Ascending aorta (tissue), 2 donors: ENCODE measurements around the gene POLR2I. TPM values are rescaled to one million over a fixed set of nuclear protein-coding genes. Genes with fewer than 3 reads are reported as not detected.

Experiments used
- DNase-seq, 2 donors: peaks; one replicate each; pipeline ENCODE4 v3.0.0-alpha.2; 2019; ENCODE audit warnings: low spot score in 2 of 2
- H3K27ac ChIP-seq, 2 donors: fragments of 200-600 bp; sonication (generic); one replicate each; pipeline ENCODE4 v1.5.1; 2016 to 2017; ENCODE audit warnings: mild to moderate bottlenecking in 1 of 2
- H3K27me3 ChIP-seq: fragments of 200-600 bp; sonication (generic); one replicate; pipeline ENCODE4 v1.5.1; 2017
- H3K36me3 ChIP-seq, 2 donors: fragments of 200-600 bp; sonication (generic); one replicate each; pipeline ENCODE4 v1.5.1; 2016
- H3K4me1 ChIP-seq, 2 donors: fragments of 200-600 bp; sonication (generic); one replicate each; pipeline ENCODE4 v1.5.1; 2016 to 2017; ENCODE audit warnings: mild to moderate bottlenecking in 1 of 2
- H3K4me3 ChIP-seq, 2 donors: fragments of 200-600 bp; sonication (generic); one replicate each; pipeline ENCODE4 v1.5.1; 2016 to 2017; ENCODE audit warnings: mild to moderate bottlenecking in 1 of 2
- H3K9me3 ChIP-seq, 2 donors: fragments of 200-600 bp; sonication (generic); one replicate each; pipeline ENCODE4 v1.5.1; 2016
- intact Hi-C: fragments of 100-400 bp; cut with DNase I; formaldehyde crosslinking; loops from one replicate; pipeline ENCODE4 v1.15.1; 2023
- total RNA-seq: library from RNA; depleted of rRNA; stranded (reverse); fragments of >200 nt; gene quantifications from one replicate; pipeline ENCODE4 v1.1.0, GENCODE V29; 2016
- TF ChIP-seq, protein P1 (sequence below), 3 experiments: fragments of 200-600 bp in 2 of 3; fragments of 450-650 bp in 1 of 3; sonication (generic) in 2 of 3; IDR thresholded peaks; one replicate each; pipeline ENCODE4 v1.5.1; 2016 to 2019; ENCODE audit warnings: antibody characterized with exemption in 3 of 3, mild to moderate bottlenecking in 1 of 3, moderate library complexity in 1 of 3

POLR2I gene
- total RNA-seq, 1 donor from 2014 or later: 21.0 TPM

DNA sequence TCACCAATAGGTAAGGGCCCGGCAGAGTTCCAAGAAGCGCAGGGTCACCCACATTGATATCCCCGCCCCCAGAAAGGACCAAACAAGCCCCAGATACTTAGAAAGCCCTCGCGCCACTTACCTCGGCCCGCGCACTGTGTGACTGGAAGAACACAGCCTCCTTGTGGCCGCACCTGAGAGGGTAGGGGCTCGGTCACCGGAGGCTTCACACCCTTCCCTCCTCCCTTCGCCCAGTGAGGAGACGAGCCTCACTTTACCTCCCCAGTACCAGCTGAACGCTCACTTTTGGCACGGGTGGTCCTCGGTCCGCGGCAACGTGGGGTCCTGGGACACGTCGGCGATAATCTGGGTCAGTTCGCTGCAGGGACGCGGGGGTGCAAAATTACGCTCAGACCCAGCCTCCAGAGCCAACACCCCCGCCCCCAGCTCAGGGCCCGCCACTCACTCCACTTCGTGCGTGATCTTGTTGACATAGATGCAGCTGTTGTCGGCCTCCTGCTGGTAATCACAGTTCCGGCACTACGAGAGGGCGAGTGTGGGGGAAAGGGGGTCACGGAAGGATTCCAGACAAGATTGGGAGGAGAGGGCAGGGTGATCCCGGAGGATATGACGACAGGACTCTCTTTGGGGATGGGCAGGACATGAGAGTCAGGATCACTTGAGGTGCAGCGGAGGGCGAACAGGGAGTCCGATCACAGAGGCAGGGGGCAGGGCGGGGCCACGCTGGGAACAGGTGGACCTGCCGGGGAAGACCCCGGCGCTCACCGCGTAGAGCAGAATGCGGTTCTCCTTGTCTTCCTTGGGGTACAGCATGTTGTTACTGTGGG lies 568 bp downstream of the POLR2I start:
- H3K36me3 ChIP-seq: peaks cover 23 to 36% of the 10 kb centered on the region in 2 donors
- peak in 1 of 2 donors; percentile 70 for DNase-seq
- peak overlapping the region; percentile 56 to 70 for H3K4me3 ChIP-seq
- intact Hi-C loops: loop anchor here (2.0 to 10.0 kb wide), 3 partner anchors 119 to 461 kb away; partner anchors contain the start of genes IGFLR1, LIN37, PSENEN and SDHAF1
- TF ChIP-seq, protein P1, sequence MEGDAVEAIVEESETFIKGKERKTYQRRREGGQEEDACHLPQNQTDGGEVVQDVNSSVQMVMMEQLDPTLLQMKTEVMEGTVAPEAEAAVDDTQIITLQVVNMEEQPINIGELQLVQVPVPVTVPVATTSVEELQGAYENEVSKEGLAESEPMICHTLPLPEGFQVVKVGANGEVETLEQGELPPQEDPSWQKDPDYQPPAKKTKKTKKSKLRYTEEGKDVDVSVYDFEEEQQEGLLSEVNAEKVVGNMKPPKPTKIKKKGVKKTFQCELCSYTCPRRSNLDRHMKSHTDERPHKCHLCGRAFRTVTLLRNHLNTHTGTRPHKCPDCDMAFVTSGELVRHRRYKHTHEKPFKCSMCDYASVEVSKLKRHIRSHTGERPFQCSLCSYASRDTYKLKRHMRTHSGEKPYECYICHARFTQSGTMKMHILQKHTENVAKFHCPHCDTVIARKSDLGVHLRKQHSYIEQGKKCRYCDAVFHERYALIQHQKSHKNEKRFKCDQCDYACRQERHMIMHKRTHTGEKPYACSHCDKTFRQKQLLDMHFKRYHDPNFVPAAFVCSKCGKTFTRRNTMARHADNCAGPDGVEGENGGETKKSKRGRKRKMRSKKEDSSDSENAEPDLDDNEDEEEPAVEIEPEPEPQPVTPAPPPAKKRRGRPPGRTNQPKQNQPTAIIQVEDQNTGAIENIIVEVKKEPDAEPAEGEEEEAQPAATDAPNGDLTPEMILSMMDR (IDR thresholded peaks at IDR 0.05): no peak
- no peaks in the 10 kb centered on the region for H3K27me3 ChIP-seq
- no peaks in the 10 kb centered on the region for H3K9me3 ChIP-seq
- H3K4me1 ChIP-seq: peaks cover 6 to 17% of the 10 kb centered on the region in 2 donors
- H3K27ac ChIP-seq: peak overlapping the region; percentile 80 to 84

DNA sequence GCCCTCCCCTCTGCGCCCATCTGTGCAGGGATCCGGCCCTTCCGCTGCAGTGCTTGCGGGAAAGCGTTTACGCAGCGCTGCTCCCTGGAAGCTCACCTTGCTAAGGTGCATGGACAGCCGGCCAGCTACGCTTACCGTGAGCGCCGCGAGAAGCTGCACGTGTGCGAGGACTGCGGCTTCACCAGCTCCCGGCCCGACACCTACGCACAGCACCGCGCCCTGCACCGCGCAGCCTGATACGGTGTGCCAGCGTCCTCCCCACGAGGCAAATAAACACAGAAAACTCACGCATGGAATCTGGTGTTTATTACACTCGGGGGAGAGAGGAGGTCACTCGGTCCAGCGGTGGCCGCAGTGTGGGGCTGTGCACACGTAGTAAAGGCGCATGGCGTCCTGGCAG lies 1.2 kb downstream of the POLR2I start:
- no peaks in the 10 kb centered on the region for H3K27me3 ChIP-seq
- intact Hi-C loops: loop anchor here (10.0 kb wide), 2 partner anchors 369 to 461 kb away; partner anchors contain the start of genes IGFLR1, LIN37, PSENEN and U2AF1L4
- peaks cover 17 to 29% of the 10 kb centered on the region in 2 donors for H3K36me3 ChIP-seq
- peak overlapping the region; percentile 56 to 70 for H3K4me3 ChIP-seq
- H3K4me1 ChIP-seq: peaks cover 6 to 17% of the 10 kb centered on the region in 2 donors
- H3K27ac ChIP-seq: no peak overlapping the region
- H3K9me3 ChIP-seq: no peaks in the 10 kb centered on the region
- TF ChIP-seq, protein P1 (IDR thresholded peaks at IDR 0.05): no peak
- DNase-seq: no peak

DNA sequence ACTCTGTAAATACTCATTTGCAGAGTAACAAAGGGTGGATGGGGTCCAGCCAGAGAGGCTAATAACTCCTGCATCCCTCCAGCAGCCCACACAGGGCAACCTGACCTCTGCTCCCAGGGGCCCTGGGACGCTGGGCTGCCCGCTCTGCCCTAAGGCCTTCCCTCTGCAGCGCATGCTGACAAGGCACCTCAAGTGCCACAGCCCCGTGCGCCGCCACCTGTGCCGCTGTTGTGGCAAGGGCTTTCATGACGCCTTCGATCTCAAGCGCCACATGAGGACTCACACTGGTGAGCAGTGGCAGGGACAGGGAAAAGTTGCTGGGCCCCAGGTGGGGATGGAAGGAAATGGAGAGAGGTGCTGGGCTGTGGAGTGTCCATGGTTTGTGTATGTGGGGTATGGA lies 2.0 kb downstream of the POLR2I start:
- Histone ChIP-seq H3K27ac (no peak overlapping the region), H3K4me3 (no peak overlapping the region), H3K4me1 (peaks cover 6 to 17% of the 10 kb centered on the region in 2 donors), H3K9me3 (no peaks in the 10 kb centered on the region), H3K27me3 (no peaks in the 10 kb centered on the region), H3K36me3 (peaks cover 13 to 22% of the 10 kb centered on the region in 2 donors)
- TF ChIP-seq, protein P1 (IDR thresholded peaks at IDR 0.05): no peak
- intact Hi-C loops: loop anchor here (10.0 kb wide), 2 partner anchors 368 to 462 kb away; partner anchors contain the start of genes IGFLR1, LIN37, PSENEN and U2AF1L4
- DNase-seq: no peak

DNA sequence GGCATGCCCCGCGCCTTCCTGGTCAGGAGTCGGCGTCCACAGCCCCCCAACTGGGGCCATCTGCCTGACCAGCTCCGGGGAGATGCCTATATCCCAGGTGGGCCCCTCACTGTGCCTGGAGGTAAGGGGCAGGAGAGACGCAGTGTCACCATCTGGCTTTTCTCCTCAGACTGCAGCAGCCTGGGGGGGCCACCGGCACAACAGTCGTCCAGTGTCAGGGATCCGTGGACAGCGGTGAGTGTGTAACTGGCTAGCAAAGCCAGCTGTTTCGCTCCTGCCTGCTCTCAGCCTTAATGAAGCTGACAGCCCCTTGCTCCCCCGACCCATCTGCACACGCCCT lies 3.5 kb downstream of the POLR2I start:
- Histone ChIP-seq H3K27ac (no peak overlapping the region), H3K4me1 (peaks cover under 1 to 10% of the 10 kb centered on the region in 2 donors), H3K36me3 (peaks cover 9 to 17% of the 10 kb centered on the region in 2 donors), H3K9me3 (no peaks in the 10 kb centered on the region), H3K4me3 (no peak overlapping the region), H3K27me3 (no peaks in the 10 kb centered on the region)
- intact Hi-C loops: loop anchor here (10.0 kb wide), 2 partner anchors 366 to 464 kb away; partner anchors contain the start of genes IGFLR1, LIN37, PSENEN and U2AF1L4
- TF ChIP-seq, protein P1 (IDR thresholded peaks at IDR 0.05): no peak
- DNase-seq: no peak

DNA sequence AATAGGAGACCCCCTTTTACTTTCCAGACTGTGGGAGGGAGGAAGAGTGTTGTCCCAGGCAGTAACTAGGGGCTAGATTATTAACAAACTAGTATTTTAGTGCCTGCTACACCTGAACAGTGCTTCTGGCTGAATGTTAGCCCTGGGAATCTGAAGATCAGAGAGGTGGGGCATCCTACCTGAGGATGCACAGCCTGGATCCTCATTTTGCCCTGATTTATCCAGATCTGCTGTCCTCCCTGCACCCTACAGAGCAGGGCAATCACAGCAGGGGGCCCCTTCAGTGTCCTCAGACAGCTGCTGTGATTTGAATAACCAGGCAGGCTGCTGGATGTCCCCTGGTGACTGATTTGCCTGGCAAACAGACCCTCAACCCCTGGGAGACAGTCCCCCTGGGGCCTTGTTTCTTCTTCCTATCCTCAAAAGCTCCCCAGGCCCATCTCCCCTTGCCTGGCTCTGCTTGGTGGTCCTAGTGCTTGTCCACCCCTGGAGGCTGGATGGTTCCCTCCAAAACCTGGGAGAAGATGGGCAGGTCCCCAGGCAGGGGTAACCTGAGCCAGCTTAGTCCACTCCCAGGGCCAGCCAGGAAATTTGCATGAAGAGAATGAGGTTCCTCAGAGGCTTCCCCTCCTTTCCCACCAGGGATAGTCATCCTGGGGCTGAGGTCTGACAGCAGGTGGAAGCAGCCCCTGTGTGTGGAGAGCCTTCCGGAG lies 4.0 kb downstream of the POLR2I start, which contains the start of gene OVOL3:
Gene OVOL3, plus strand, starts transcription at position 657 of the 713 bp plus-strand sequence. CDS start 60 bp downstream, outside the sequence.
- no peak for DNase-seq
- TF ChIP-seq, protein P1 (IDR thresholded peaks at IDR 0.05): no peak
- no peaks in the 10 kb centered on the region for H3K27me3 ChIP-seq
- no peaks in the 10 kb centered on the region for H3K9me3 ChIP-seq
- no peak within 1 kb of the TSS for H3K27ac ChIP-seq
- intact Hi-C loops: loop anchor here (10.0 kb wide), 2 partner anchors 366 to 464 kb away; partner anchors contain the start of genes IGFLR1, LIN37, PSENEN and U2AF1L4
- H3K36me3 ChIP-seq: peaks cover 9 to 17% of the 10 kb centered on the region in 2 donors
- H3K4me3 ChIP-seq: no peak within 1 kb of the TSS
- H3K4me1 ChIP-seq: peaks cover 0 to 6% of the 10 kb centered on the region in 2 donors
